ENCODE results near the gene COL15A1.
A peak's percentile ranks its signal among the peaks of the same experiment; 100 is the strongest.

COL15A1 gene

DNA sequence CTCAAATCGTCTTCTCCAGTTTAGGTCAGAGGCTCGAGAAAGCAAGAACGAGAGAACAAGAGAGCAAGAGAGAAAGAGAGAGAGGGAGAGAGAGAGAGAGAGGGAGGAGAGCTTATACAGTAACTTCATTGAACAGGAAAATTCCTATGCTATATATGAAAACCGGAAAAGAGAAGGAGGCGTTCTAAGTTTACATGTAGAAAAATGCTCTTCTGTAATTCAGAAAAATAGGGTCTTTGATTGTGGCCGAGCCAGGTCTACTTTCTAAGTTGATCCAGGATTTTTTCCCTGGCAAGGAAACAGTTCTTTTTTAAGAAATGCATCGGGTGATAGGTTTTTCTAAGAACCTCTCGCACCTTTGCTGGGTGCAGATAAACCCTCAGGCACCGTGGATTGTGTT is 29.5 kb downstream of the COL15A1 start:
- DNase-seq (ENCODE audit: low spot score): no peak

- DNase-seq (ENCODE audit: low spot score): no peak
These were observed 29.9 kb downstream of the COL15A1 start for GRCh38 chr9:98973576-98973975.

- DNase-seq (ENCODE audit: low spot score): no peak
These were observed 30.4 kb downstream of the COL15A1 start for GRCh38 chr9:98974106-98974505.

DNA sequence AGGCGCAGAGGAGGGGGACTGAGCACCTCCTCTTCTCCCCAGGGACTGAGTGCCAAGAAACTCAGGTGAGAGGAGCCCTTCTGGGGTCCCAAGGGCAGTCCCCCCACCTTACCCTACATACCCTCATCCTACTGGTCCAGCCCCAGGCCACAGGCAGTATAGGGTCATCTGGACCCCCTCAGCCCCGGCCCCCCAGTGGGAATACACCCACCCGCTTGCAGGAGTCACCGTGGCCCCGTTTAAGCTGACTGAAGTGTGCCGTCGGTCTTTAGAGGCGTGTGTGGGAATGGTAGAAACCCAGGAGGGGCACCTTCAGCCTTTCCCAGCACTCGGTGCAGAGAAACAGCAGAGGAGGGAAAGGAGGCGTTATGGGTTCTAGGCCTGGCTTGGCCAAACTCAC is 30.8 kb downstream of the COL15A1 start:
- DNase-seq (ENCODE audit: low spot score): no peak

GRCh38 chr9:98974994-98975712 is 31.4 kb downstream of the COL15A1 start:
- DNase-seq (ENCODE audit: low spot score): peak; percentile 81

GRCh38 chr9:98975838-98976237 is 32.1 kb downstream of the COL15A1 start:
- DNase-seq (ENCODE audit: low spot score): no peak

GRCh38 chr9:98977246-98977714 is 33.6 kb downstream of the COL15A1 start:
- no peak for DNase-seq (ENCODE audit: low spot score)

GRCh38 chr9:98977813-98978212 is 34.1 kb downstream of the COL15A1 start:
- no peak for DNase-seq (ENCODE audit: low spot score)

DNA sequence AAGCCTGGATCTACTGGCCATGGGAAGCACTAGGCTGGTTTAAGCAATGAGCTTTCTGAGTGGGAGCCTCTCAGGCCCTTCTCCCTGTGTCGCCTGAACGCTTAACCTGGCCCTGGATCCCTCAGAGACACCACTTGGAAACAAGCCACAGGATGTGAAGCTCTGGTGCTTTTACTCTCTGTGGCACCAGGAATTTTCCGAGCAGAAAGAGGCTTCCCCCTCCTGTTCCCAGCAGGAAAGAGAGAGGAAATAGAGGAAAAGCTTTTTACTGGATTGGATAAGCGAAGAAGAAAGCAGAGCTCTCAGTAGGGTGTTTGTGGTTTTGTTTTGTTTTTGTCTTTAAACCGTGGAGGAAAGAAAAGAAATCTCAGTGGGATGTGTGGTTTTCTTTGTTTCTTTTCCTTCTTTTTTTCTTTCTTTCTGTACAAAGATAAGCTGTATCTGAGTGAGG is 34.5 kb downstream of the COL15A1 start:
- no peak for DNase-seq (ENCODE audit: low spot score)

DNA sequence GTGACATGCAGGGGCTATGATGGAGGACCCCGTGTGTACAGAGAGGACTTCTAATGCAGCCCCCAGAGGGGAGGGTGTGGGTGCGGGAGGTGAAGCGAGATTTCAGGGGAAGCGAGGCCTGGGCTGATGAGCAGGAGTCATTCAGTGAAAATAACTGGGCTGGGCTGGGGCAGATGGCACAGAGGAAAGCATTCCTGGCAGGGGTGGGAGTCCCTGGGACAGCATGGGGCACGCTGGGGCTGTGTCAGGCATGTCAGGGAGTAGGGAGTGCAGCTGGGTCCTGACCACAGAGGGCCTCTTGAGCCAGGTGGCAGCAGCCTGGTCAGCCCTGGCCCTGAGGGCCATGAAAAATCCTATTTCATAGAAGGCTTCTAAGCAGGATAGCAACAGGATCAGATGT is 36.6 kb downstream of the COL15A1 start:
- no peak for DNase-seq (ENCODE audit: low spot score)

GRCh38 chr9:98983295-98984268 is 39.9 kb downstream of the COL15A1 start:
- no peak for DNase-seq (ENCODE audit: low spot score)

GRCh38 chr9:98985596-98985995 is 41.9 kb downstream of the COL15A1 start:
- no peak for DNase-seq (ENCODE audit: low spot score)

DNA sequence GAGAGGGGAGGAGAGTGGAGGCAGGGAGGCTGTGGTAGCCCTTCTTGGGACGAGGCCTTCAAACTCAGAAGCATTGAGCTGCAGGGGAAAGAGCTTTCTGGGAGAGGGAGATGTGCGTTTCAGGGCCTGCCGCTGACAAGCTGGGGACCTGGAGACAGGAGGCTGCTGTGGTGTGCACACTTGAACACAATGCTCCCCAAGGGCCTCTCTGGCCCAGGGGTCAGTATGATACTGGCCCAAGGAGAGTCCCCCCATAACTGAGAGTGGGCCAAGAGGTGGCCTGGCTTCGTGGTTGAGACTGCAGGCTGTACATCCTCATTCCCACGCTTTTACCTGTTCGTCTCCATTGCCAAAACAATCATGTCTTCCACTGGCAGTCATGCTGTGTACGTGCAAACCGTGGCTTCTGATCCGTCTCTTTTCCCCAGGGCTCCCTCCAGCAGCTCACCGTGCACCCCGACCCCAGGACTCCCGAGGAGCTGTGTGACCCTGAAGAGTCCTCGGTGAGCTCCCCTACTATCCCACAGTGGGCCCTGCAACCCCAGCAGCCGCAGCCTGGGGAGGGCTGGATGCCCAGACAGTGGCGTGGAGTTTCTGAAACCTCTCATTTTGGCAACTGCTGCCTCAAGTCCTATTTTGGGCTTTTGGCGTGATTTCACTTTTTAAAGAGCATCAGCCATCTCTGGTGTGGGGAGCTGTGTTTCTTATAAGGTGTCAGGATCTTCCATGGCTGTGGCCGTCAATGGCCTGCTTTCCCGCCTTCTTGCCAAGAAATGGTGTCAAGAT is 43.4 kb downstream of the COL15A1 start:
- DNase-seq (ENCODE audit: low spot score): no peak

GRCh38 chr9:98989036-98990000 is 45.6 kb downstream of the COL15A1 start:
- DNase-seq (ENCODE audit: low spot score): no peak

DNA sequence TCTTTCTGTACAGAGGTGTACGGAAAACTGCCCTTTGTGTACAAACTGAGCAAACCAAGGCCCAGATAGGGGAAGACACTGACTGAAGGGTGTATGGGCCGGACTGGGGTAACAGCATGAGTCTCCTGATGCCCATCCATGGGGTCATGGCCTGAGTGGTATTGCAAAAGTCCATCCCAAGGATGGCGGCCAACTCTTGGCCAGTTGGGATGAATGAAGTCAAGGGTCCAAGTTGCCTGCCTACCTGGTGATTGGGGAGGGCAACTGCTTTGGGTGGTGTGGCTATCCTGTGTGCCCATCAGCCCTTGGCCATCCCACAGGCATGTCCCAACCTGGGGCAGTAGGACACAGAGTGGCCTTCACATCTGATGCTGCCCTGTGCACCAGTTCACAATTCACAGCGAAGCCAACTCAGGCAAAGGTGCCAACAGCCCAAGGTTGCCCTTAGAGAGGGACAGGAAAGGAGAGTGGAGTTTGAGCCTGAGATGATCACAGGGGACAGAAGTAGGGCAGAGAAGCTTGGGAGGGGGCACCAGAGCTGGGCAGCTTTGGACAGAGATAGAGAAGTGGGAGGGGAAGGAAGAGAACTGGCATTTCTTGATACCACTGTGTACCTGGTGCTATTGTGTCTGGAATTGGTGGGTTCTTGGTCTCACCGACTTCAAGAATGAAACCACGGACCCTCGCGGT is 46.6 kb downstream of the COL15A1 start:
- no peak for DNase-seq (ENCODE audit: low spot score)

GRCh38 chr9:98992107-98992884 is 48.6 kb downstream of the COL15A1 start:
- DNase-seq (ENCODE audit: low spot score): no peak

DNA sequence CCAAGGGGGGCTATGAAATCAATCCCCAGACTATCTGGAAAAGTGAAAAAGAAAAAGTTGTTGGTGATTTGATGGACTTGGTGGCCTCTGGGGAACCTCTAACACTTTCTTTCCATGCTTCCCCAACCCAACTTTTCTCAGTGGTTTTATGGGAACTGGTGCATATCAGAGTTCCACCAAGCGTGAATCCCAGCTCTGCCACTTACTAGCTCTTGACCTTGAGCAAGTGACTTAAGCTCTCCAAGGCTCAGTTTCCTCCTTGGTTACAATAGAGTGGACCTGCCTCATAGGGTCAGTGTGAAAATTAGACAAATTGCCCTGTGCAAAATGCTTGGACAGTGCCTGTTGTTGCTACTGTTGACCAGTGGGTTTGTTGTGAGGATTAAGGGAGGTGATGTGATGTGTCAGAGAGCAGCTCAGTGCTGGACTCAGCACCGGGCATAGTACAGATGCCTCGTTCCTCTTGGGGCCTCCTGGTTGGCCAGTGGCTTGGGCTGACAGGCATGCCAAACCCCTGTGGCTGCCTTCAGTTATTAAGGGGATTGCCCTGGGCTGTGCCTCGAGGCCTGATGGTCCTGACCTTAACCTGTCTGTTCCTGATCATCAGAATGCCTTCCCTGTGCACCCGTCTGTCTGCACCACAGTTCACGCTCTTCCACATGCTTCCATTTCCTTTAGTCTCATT is 49.3 kb downstream of the COL15A1 start:
- no peak for DNase-seq (ENCODE audit: low spot score)

DNA sequence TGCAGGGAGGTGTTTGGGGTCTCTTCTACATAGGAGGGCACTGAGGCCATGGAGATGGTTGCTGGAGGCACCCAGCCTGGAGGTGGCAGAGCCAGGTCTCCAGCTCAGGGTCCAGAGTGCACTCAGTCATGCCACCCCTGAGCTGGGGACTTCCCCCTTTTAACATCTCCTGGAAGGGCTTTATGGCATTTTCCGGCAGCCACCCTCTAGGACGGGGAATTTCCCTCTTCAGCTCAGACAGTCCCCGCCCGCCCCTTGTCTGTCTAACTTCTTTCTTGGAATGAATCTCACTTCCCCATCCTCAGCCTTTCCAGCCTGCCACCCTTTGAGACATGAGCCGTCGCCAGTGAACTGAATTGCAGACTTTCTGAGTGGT is 49.9 kb downstream of the COL15A1 start:
- peak; percentile 15 for DNase-seq (ENCODE audit: low spot score)
